ENCODE results near the gene BEGAIN. TPM values are rescaled to one million over a fixed set of nuclear protein-coding genes. Genes with fewer than 3 reads are reported as not detected.

The BEGAIN gene
- total RNA-seq, 1 donor from 2014 or later = 0.54 TPM

DNA sequence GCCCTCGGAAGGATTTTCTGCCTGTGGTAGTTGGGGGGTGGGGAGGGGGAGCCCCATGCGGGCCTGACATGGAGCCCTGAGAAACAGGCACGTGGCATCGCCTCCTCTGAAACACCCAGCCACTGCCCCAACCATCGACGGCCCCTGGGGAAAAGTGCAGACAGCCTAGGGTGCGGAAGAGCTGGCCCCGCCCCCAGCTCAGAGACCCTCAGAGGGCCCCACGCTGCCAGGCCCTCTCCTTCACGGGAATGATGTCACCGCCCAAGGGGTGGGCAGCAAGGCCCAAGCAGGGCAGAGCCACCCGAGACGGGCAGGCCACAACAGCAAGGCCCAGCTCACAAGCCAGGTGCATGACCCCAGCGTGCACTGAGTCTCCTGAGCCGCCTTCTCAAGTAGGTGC is 26.2 kb downstream of the BEGAIN start:
- H2AFZ ChIP-seq (ENCODE audit: low read depth, low read length) = no peak overlapping the region
- Mint-ChIP-seq H3K27ac (ENCODE audit: unreplicated experiment) (no peak overlapping the region), H3K9me3 (ENCODE audit: unreplicated experiment) (peaks cover 1% of the 10 kb centered on the region), H3K27me3 (ENCODE audit: low read depth, unreplicated experiment) (peaks cover 54% of the 10 kb centered on the region), H3K4me1 (ENCODE audit: low read depth, unreplicated experiment) (peaks cover 5% of the 10 kb centered on the region), H3K36me3 (ENCODE audit: low read depth, unreplicated experiment) (no peaks in the 10 kb centered on the region), H3K4me3 (ENCODE audit: unreplicated experiment) (no peak overlapping the region)
- no peak overlapping the region for H3K4me2 ChIP-seq (ENCODE audit: low read length)
- FAIRE-seq (no peak), DNase-seq (ENCODE audit: low read depth) (no peak)
- no peaks in the 10 kb centered on the region for H3K79me2 ChIP-seq (ENCODE audit: insufficient read depth, low read length)
- H3K9me3 ChIP-seq (ENCODE audit: insufficient read depth, low read depth, low read length) = no peaks in the 10 kb centered on the region
- no peaks in the 10 kb centered on the region for H3K36me3 ChIP-seq (ENCODE audit: insufficient read depth, low read length)
- no peak overlapping the region for H3K4me3 ChIP-seq (ENCODE audit: insufficient read depth, low read depth, low read length)
- TF ChIP-seq EZH2 (IDR thresholded peaks at IDR 0.05; ENCODE audit: insufficient read depth, low read length) = no peak
- TF ChIP-seq, protein P1, sequence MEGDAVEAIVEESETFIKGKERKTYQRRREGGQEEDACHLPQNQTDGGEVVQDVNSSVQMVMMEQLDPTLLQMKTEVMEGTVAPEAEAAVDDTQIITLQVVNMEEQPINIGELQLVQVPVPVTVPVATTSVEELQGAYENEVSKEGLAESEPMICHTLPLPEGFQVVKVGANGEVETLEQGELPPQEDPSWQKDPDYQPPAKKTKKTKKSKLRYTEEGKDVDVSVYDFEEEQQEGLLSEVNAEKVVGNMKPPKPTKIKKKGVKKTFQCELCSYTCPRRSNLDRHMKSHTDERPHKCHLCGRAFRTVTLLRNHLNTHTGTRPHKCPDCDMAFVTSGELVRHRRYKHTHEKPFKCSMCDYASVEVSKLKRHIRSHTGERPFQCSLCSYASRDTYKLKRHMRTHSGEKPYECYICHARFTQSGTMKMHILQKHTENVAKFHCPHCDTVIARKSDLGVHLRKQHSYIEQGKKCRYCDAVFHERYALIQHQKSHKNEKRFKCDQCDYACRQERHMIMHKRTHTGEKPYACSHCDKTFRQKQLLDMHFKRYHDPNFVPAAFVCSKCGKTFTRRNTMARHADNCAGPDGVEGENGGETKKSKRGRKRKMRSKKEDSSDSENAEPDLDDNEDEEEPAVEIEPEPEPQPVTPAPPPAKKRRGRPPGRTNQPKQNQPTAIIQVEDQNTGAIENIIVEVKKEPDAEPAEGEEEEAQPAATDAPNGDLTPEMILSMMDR (IDR thresholded peaks at IDR 0.05; ENCODE audit: insufficient read depth, low read depth, low read length) = no peak
- no peaks in the 10 kb centered on the region for H3K4me1 ChIP-seq (ENCODE audit: insufficient read depth, low read length)
- H3K27me3 ChIP-seq (ENCODE audit: insufficient read depth, low read length) = peaks cover 5% of the 10 kb centered on the region
- H3K27ac ChIP-seq (ENCODE audit: low read depth, low read length) = no peak overlapping the region
- no peak overlapping the region for H3K9ac ChIP-seq (ENCODE audit: low read length)
- peaks cover 10% of the 10 kb centered on the region for H4K20me1 ChIP-seq (ENCODE audit: insufficient read depth, low read length)

DNA sequence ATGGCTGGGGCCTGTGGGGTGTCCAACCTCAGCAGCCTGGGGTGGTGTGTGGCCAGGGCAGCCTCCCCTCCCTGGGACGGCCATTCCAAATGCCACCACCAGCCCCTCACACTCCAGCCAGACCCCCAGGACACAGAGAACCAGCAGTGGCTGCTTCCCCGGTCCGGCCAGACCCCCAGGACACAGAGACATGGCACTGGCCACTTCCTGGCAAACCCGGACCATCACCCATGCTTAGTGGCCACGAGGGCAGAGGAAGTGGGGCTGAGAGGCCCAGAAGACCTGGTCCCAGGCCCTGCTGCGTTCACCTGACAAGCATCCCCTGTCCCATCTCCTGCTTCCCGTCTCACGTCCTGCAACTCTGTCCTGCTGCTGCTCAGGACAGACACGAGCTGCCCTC is 26.7 kb downstream of the BEGAIN start:
- H3K27me3 Mint-ChIP-seq (ENCODE audit: low read depth, unreplicated experiment) = peaks cover 53% of the 10 kb centered on the region
- FAIRE-seq (no peak), DNase-seq (ENCODE audit: low read depth) (no peak)

DNA sequence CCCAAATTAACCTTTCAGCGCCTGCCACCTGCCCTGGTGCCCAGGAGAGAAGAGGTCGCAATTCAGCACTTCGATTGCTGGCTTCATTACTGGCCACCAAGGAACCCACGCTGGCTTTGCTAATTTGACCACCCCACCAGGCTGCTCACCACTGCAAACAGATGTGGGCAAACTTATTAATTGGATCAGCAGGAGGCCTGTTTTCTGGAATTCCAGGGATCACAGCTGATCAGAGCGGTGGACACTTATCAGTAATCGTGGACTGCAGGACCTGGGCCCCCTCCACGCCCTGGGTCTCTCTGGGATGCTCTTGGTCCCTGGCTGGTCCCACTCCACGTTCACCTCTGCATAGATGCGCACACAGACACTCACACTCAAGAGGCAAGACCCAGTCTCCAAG is 27.8 kb downstream of the BEGAIN start:
- Histone ChIP-seq H3K4me1 (ENCODE audit: insufficient read depth, low read length) (no peaks in the 10 kb centered on the region), H3K27ac (ENCODE audit: low read depth, low read length) (no peak overlapping the region), H3K79me2 (ENCODE audit: insufficient read depth, low read length) (no peaks in the 10 kb centered on the region), H2AFZ (ENCODE audit: low read depth, low read length) (no peak overlapping the region), H3K36me3 (ENCODE audit: insufficient read depth, low read length) (no peaks in the 10 kb centered on the region), H3K27me3 (ENCODE audit: insufficient read depth, low read length) (peaks cover 2% of the 10 kb centered on the region), H3K4me2 (ENCODE audit: low read length) (no peak overlapping the region), H3K9ac (ENCODE audit: low read length) (no peak overlapping the region), H3K9me3 (ENCODE audit: insufficient read depth, low read depth, low read length) (no peaks in the 10 kb centered on the region), H3K4me3 (ENCODE audit: insufficient read depth, low read depth, low read length) (no peak overlapping the region), H4K20me1 (ENCODE audit: insufficient read depth, low read length) (peaks cover 6% of the 10 kb centered on the region)
- no peak for TF ChIP-seq EZH2 (IDR thresholded peaks at IDR 0.05; ENCODE audit: insufficient read depth, low read length)
- TF ChIP-seq, protein P1 (IDR thresholded peaks at IDR 0.05; ENCODE audit: insufficient read depth, low read depth, low read length) = no peak
- FAIRE-seq (no peak), DNase-seq (ENCODE audit: low read depth) (no peak)
- Mint-ChIP-seq H3K4me1 (ENCODE audit: low read depth, unreplicated experiment) (peaks cover 5% of the 10 kb centered on the region), H3K4me3 (ENCODE audit: unreplicated experiment) (no peak overlapping the region), H3K27me3 (ENCODE audit: low read depth, unreplicated experiment) (peaks cover 52% of the 10 kb centered on the region), H3K36me3 (ENCODE audit: low read depth, unreplicated experiment) (no peaks in the 10 kb centered on the region), H3K9me3 (ENCODE audit: unreplicated experiment) (peaks cover 1% of the 10 kb centered on the region), H3K27ac (ENCODE audit: unreplicated experiment) (no peak overlapping the region)

More for the DNA sequence above, 26.7 kb downstream of the BEGAIN start:
- H3K9me3 Mint-ChIP-seq (ENCODE audit: unreplicated experiment) = peaks cover 1% of the 10 kb centered on the region
- Histone ChIP-seq H3K27me3 (ENCODE audit: insufficient read depth, low read length) (peaks cover 5% of the 10 kb centered on the region), H3K36me3 (ENCODE audit: insufficient read depth, low read length) (no peaks in the 10 kb centered on the region), H4K20me1 (ENCODE audit: insufficient read depth, low read length) (peaks cover 6% of the 10 kb centered on the region), H3K4me1 (ENCODE audit: insufficient read depth, low read length) (no peaks in the 10 kb centered on the region), H3K9ac (ENCODE audit: low read length) (no peak overlapping the region), H3K4me2 (ENCODE audit: low read length) (no peak overlapping the region), H3K4me3 (ENCODE audit: insufficient read depth, low read depth, low read length) (no peak overlapping the region), H3K9me3 (ENCODE audit: insufficient read depth, low read depth, low read length) (no peaks in the 10 kb centered on the region), H2AFZ (ENCODE audit: low read depth, low read length) (no peak overlapping the region), H3K27ac (ENCODE audit: low read depth, low read length) (no peak overlapping the region), H3K79me2 (ENCODE audit: insufficient read depth, low read length) (no peaks in the 10 kb centered on the region)
- no peak for TF ChIP-seq EZH2 (IDR thresholded peaks at IDR 0.05; ENCODE audit: insufficient read depth, low read length)
- TF ChIP-seq, protein P1 (IDR thresholded peaks at IDR 0.05; ENCODE audit: insufficient read depth, low read depth, low read length) = no peak
- H3K36me3 Mint-ChIP-seq (ENCODE audit: low read depth, unreplicated experiment) = no peaks in the 10 kb centered on the region
- H3K4me3 Mint-ChIP-seq (ENCODE audit: unreplicated experiment) = no peak overlapping the region
- peaks cover 5% of the 10 kb centered on the region for H3K4me1 Mint-ChIP-seq (ENCODE audit: low read depth, unreplicated experiment)
- no peak overlapping the region for H3K27ac Mint-ChIP-seq (ENCODE audit: unreplicated experiment)

Measured in astrocyte (in vitro differentiated cells and primary cell).